Osteocyte (in vitro differentiated cells): ENCODE measurements around the gene MEMO1. TPM values are rescaled to one million over a fixed set of nuclear protein-coding genes. Genes with fewer than 3 reads are reported as not detected.
A peak's percentile ranks its signal among the peaks of the same experiment; 100 is the strongest.

ENCODE experiments used
- DNase-seq: peaks from one replicate; pipeline ENCODE4 v3.0.0; 2021; ENCODE audit warnings: mixed read lengths; ENCODE audit not compliant: unreplicated experiment; ENCODE audit errors: extremely low spot score
- H3K27ac Mint-ChIP-seq: one replicate; pipeline ENCODE4 v1.8.0; 2021; ENCODE audit warnings: mild to moderate bottlenecking, mixed read lengths; ENCODE audit not compliant: unreplicated experiment
- H3K27me3 Mint-ChIP-seq: one replicate; pipeline ENCODE4 v1.8.0; 2021; ENCODE audit warnings: mixed read lengths; ENCODE audit not compliant: unreplicated experiment
- H3K36me3 Mint-ChIP-seq: one replicate; pipeline ENCODE4 v1.8.0; 2021; ENCODE audit warnings: mixed read lengths; ENCODE audit not compliant: unreplicated experiment
- H3K4me1 Mint-ChIP-seq: one replicate; pipeline ENCODE4 v1.8.0; 2021; ENCODE audit warnings: mixed read lengths; ENCODE audit not compliant: unreplicated experiment
- H3K4me3 Mint-ChIP-seq: one replicate; pipeline ENCODE4 v1.8.0; 2021; ENCODE audit warnings: mild to moderate bottlenecking, moderate library complexity, mixed read lengths; ENCODE audit not compliant: unreplicated experiment
- H3K9me3 Mint-ChIP-seq: one replicate; pipeline ENCODE4 v1.8.0; 2021; ENCODE audit warnings: mixed read lengths; ENCODE audit not compliant: unreplicated experiment
- CTCF ChIP-seq: fragments of 200-600 bp; sonication (generic); IDR thresholded peaks from 2 replicates; pipeline ENCODE4 v1.5.0; 2021; ENCODE audit warnings: antibody characterized with exemption, mild to moderate bottlenecking, moderate library complexity
- total RNA-seq: library from RNA; stranded (reverse); gene quantifications from 2 replicates; pipeline ENCODE4 v1.2.1, GENCODE V29; 2021

Gene MEMO1
- total RNA-seq, 1 donor from 2014 or later = 48.1 TPM

GRCh38 chr2:31946838-31947237 lies 64.0 kb downstream of the MEMO1 start:
- DNase-seq = no peak
- Mint-ChIP-seq H3K27me3 (no peaks in the 10 kb centered on the region), H3K27ac (no peak overlapping the region)

GRCh38 chr2:31945572-31945935 lies 65.3 kb downstream of the MEMO1 start:
- no peaks in the 10 kb centered on the region for H3K4me1 Mint-ChIP-seq
- no peak for DNase-seq
- no peak overlapping the region for H3K4me3 Mint-ChIP-seq
- H3K9me3 Mint-ChIP-seq = no peaks in the 10 kb centered on the region
- H3K36me3 Mint-ChIP-seq = peaks cover 5% of the 10 kb centered on the region
- H3K27ac Mint-ChIP-seq = peak overlapping the region; percentile 13
- TF ChIP-seq CTCF = no peak
- H3K27me3 Mint-ChIP-seq = no peaks in the 10 kb centered on the region

More at GRCh38 chr2:31946838-31947237, 64.0 kb downstream of the MEMO1 start:
- H3K4me1 Mint-ChIP-seq = peaks cover 4% of the 10 kb centered on the region
- H3K9me3 Mint-ChIP-seq = no peaks in the 10 kb centered on the region
- no peak for TF ChIP-seq CTCF
- peaks cover 5% of the 10 kb centered on the region for H3K36me3 Mint-ChIP-seq
- no peak overlapping the region for H3K4me3 Mint-ChIP-seq

GRCh38 chr2:31944828-31945571 lies 65.8 kb downstream of the MEMO1 start:
- peaks cover 5% of the 10 kb centered on the region for H3K36me3 Mint-ChIP-seq
- no peaks in the 10 kb centered on the region for H3K27me3 Mint-ChIP-seq
- H3K4me1 Mint-ChIP-seq = no peaks in the 10 kb centered on the region
- DNase-seq = no peak
- peak overlapping the region; percentile 25 for H3K27ac Mint-ChIP-seq
- TF ChIP-seq CTCF = no peak
- H3K9me3 Mint-ChIP-seq = no peaks in the 10 kb centered on the region
- no peak overlapping the region for H3K4me3 Mint-ChIP-seq

GRCh38 chr2:31943636-31944225 lies 67.1 kb downstream of the MEMO1 start:
- Mint-ChIP-seq H3K4me3 (no peak overlapping the region), H3K36me3 (peaks cover 5% of the 10 kb centered on the region), H3K9me3 (no peaks in the 10 kb centered on the region), H3K27ac (peak overlapping the region; percentile 15), H3K4me1 (no peaks in the 10 kb centered on the region), H3K27me3 (no peaks in the 10 kb centered on the region)
- no peak for TF ChIP-seq CTCF
- no peak for DNase-seq

- DNase-seq = no peak
These were observed 69.9 kb downstream of the MEMO1 start for GRCh38 chr2:31940920-31941319.

More at GRCh38 chr2:31940920-31941319, 69.9 kb downstream of the MEMO1 start:
- no peak overlapping the region for H3K27ac Mint-ChIP-seq
- no peak overlapping the region for H3K4me3 Mint-ChIP-seq
- no peaks in the 10 kb centered on the region for H3K4me1 Mint-ChIP-seq
- no peaks in the 10 kb centered on the region for H3K9me3 Mint-ChIP-seq
- no peak for TF ChIP-seq CTCF
- H3K36me3 Mint-ChIP-seq = peaks cover 3% of the 10 kb centered on the region
- H3K27me3 Mint-ChIP-seq = no peaks in the 10 kb centered on the region
